ENCODE data around the gene MGMT.

Gene MGMT

GRCh38 chr10:129455625-129456024 lies 11.4 kb upstream of the MGMT start:
- DNase-seq (ENCODE audit: low read depth), result no peak

GRCh38 chr10:129459762-129460539 lies 7.1 kb upstream of the MGMT start:
- no peak for DNase-seq (ENCODE audit: low read depth)

GRCh38 chr10:129462257-129462795 lies 4.7 kb upstream of the MGMT start:
- no peak for DNase-seq (ENCODE audit: low read depth)

- DNase-seq (ENCODE audit: low read depth), result no peak
These were observed 2.8 kb upstream of the MGMT start for GRCh38 chr10:129464251-129464650.

- DNase-seq (ENCODE audit: low read depth), result no peak
These were observed 992 bp upstream of the MGMT start for GRCh38 chr10:129465796-129466702.

- no peak for DNase-seq (ENCODE audit: low read depth)
These were observed 471 bp downstream of the MGMT start for GRCh38 chr10:129467359-129468064.

GRCh38 chr10:129468187-129468586 lies 1.1 kb downstream of the MGMT start:
- no peak for DNase-seq (ENCODE audit: low read depth)

- no peak for DNase-seq (ENCODE audit: low read depth)
These were observed 3.2 kb downstream of the MGMT start for GRCh38 chr10:129470103-129470851.

- no peak for DNase-seq (ENCODE audit: low read depth)
These were observed 4.6 kb downstream of the MGMT start for GRCh38 chr10:129471447-129472175.

DNA sequence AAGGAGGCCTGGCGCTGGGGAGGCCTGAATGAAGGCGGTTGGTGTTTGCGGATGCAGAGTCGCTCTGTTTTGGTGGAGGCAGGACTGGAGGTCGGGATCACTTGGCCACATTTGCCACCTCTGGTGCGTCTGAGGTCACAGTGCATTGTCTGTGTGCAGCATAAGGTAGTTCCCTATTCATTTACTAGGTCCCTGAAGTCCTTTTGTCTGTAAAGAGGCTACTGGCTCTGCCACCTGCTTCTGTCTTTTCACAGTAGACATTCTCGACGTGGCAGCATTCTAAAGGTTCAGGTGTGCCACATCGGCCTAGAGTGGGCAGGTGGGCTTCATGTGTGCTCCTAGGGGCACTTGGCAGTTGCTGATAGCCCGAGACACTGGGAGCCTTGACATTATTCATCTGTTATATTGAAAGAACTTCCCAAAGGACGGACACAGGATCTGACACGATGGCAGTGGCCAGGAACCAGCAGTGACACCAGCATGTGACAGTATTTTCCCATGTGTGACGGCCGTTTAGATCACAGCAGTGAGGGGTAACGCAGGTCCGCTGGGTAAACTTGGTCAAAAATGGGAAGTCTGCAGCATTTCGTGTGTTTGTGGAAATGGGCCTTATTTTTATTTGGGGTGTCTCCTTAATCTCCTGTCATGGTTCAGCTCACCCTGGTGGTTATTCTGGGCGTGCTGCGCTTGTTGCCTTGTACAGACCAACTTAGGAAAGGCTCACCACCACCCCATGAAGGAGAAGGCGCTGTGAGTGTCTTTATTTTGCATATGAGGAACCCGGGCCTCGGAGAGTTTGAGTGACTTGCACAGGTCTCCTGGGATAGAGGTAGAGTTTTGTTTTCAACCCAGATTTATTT lies 5.9 kb downstream of the MGMT start:
- no peak for DNase-seq (ENCODE audit: low read depth)

DNA sequence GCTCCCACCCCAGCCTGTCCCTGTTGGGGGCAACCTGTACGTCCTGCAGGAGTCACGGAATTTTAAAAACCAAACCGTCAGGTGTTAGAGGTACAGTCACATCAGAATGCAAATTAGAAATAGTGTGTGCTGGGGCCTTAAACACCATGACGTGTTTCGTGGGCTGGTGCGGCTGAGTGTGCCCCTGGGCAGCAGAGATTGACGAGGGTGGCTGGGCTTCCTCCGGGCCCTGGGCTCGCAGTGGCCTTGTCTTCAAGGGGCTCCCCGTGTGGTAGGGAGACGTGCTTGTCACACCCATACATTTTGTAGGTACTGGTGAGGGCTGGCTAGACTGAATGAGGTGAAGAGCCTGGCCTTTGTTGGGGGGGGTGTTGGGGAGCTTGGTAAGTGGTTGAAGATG lies 7.6 kb downstream of the MGMT start:
- no peak for DNase-seq (ENCODE audit: low read depth)

DNA sequence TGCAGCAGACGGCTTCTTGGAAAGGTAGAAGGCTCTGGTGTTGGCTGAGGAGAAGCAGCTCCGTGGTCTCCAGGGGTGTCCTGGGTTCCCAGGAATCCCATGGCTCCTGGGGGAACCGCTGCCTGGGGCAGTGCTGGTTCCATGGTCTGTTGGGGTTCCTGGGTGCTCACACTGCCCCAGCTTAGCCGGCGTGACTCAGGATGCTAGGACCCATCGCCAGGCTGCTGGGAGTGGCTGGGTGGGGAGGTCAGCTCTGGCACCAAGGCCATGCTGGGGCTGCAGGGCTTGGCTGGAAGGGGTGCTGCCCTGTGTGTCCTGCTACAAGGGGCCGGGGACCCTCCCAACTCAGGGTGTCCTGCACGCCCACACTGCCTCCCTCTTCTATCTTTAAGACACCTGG lies 9.4 kb downstream of the MGMT start:
- DNase-seq (ENCODE audit: low read depth), result no peak

GRCh38 chr10:129477051-129477450 lies 10.0 kb downstream of the MGMT start:
- no peak for DNase-seq (ENCODE audit: low read depth)

GRCh38 chr10:129481641-129482040 lies 14.6 kb downstream of the MGMT start:
- DNase-seq (ENCODE audit: low read depth), result no peak

- no peak for DNase-seq (ENCODE audit: low read depth)
These were observed 16.5 kb downstream of the MGMT start for GRCh38 chr10:129483430-129484010.

DNA sequence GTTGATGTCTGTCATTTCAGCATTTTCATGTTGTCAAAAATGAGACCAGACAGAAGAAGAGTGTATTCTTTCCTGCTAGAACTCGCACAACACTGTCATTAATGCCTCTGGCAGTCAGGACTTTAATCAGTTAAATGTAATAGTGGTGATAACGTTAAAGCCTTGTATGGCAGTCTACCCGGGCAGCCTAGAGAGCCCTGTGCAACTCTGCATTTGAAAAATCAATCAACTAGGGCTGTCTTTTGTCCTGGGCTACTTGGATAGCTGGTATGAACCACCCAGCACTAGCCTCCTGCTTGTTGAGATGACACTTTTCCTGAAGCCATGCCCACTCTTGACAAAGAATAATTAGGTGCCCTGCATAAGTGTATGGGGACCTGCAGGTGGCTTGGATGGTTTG lies 19.8 kb downstream of the MGMT start:
- no peak for DNase-seq (ENCODE audit: low read depth)

DNA sequence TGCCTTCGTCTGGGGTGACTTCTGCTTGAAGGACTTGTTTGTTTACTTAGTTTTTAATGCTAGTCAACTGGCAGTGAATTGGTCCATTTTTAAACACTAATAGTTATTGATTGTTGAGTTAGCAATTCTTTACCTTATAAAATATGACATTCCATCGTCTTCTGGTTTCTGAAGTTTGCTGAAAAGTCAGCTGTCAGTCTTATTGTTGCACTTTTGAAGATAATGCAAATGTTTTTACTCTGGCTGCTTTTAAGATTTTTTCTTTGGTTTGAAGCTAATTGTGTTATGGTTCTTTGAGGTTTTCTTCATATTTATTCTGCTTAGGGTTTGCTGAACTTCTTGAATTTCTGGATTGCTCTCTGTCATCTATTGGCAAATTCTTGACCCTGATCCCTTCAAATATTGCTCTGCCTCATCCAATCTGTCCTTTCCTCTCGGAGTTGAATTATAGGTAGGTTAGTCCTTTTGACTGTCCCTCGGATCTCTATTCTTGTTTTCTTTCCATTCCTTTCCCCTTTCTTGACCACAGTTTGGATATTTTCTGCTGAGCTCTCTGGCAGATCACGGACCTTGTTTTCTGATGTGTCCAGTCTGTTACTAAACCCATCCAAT lies 24.2 kb downstream of the MGMT start:
- no peak for DNase-seq (ENCODE audit: low read depth)

DNA sequence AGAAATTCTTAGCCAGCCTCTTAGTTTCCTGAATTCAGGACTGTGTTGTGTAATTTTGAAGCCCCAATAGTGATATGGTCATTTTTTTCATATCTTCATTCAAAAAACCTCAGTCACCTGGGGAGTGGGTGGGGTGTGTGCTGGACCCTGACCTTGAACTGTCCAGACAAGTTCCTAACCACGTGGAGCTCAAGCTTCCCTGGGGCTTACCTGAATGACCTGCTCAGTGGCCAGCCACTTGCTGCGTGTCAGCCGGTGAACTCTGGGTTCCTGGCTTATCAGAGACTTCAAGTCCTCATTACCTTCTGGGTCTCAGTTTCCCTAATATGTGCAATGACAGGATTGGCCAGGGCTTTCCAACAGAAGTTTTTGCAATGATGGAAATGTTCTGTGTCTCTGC lies 27.1 kb downstream of the MGMT start:
- DNase-seq (ENCODE audit: low read depth), result no peak

DNA sequence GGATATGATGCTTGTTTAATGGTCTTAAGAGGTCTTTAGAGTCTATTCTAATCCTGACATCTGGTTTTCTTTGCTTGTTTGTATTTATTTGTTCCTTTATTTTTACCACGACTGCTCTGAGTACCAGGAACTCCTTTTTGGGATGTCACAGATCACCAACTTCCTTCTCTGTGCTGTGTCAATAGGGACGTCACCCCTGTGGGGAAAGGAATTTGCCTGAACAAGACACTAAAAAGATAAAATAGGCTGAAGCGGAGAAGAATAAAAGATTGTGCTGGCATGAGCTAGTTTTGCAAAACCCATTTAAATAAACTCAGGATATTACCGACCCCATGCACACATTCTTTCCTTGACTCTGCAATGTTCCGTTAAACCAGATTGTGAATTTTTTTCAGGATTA lies 27.7 kb downstream of the MGMT start:
- DNase-seq (ENCODE audit: low read depth), result no peak

Measured in T-helper 22 cell (primary cell).